ENCODE results near the gene MIOS.

Gene MIOS

GRCh38 chr7:7607010-7607409 lies 40.3 kb downstream of the MIOS start:
- TF ChIP-seq POLR2A (IDR thresholded peaks at IDR 0.05; ENCODE audit: low read depth, low read length) (no peak), POU2F2 (IDR thresholded peaks at IDR 0.05; ENCODE audit: low read depth, low read length) (no peak), PAX5 (IDR thresholded peaks at IDR 0.05; ENCODE audit: insufficient read depth, low read length, severe bottlenecking) (no peak), POLR2AphosphoS5 (IDR thresholded peaks at IDR 0.05; ENCODE audit: low read depth, low read length) (no peak), SPI1 (IDR thresholded peaks at IDR 0.05; ENCODE audit: low read depth, low read length) (no peak), TAF1 (IDR thresholded peaks at IDR 0.05; ENCODE audit: low read depth, low read length) (no peak)
- no peak for FAIRE-seq
- no peak for DNase-seq (ENCODE audit: insufficient read length, low spot score)

- TF ChIP-seq POLR2A (IDR thresholded peaks at IDR 0.05; ENCODE audit: low read depth, low read length) = no peak
- no peak for TF ChIP-seq POLR2AphosphoS5 (IDR thresholded peaks at IDR 0.05; ENCODE audit: low read depth, low read length)
- FAIRE-seq = no peak
- DNase-seq (ENCODE audit: insufficient read length, low spot score) = no peak
These were observed 42.6 kb downstream of the MIOS start for GRCh38 chr7:7609330-7609729.

- DNase-seq (ENCODE audit: insufficient read length, low spot score) = no peak
- TF ChIP-seq PAX5 (IDR thresholded peaks at IDR 0.05; ENCODE audit: insufficient read depth, low read length, severe bottlenecking) (no peak), SPI1 (IDR thresholded peaks at IDR 0.05; ENCODE audit: low read depth, low read length) (no peak), POLR2AphosphoS5 (IDR thresholded peaks at IDR 0.05; ENCODE audit: low read depth, low read length) (no peak), POU2F2 (IDR thresholded peaks at IDR 0.05; ENCODE audit: low read depth, low read length) (no peak), TAF1 (IDR thresholded peaks at IDR 0.05; ENCODE audit: low read depth, low read length) (no peak), POLR2A (IDR thresholded peaks at IDR 0.05; ENCODE audit: low read depth, low read length) (no peak)
- no peak for FAIRE-seq
These were observed 45.8 kb downstream of the MIOS start for GRCh38 chr7:7612519-7612918.

GRCh38 chr7:7613210-7613609 lies 46.5 kb downstream of the MIOS start:
- no peak for FAIRE-seq

GRCh38 chr7:7614018-7614741 lies 47.5 kb downstream of the MIOS start:
- DNase-seq (ENCODE audit: insufficient read length, low spot score) (no peak), FAIRE-seq (no peak)
- no peak for TF ChIP-seq TAF1 (IDR thresholded peaks at IDR 0.05; ENCODE audit: low read depth, low read length)
- TF ChIP-seq POLR2AphosphoS5 (IDR thresholded peaks at IDR 0.05; ENCODE audit: low read depth, low read length) = no peak
- TF ChIP-seq SPI1 (IDR thresholded peaks at IDR 0.05; ENCODE audit: low read depth, low read length) = no peak
- no peak for TF ChIP-seq POLR2A (IDR thresholded peaks at IDR 0.05; ENCODE audit: low read depth, low read length)
- TF ChIP-seq POU2F2 (IDR thresholded peaks at IDR 0.05; ENCODE audit: low read depth, low read length) = no peak
- no peak for TF ChIP-seq PAX5 (IDR thresholded peaks at IDR 0.05; ENCODE audit: insufficient read depth, low read length, severe bottlenecking)

More at GRCh38 chr7:7613210-7613609, 46.5 kb downstream of the MIOS start:
- TF ChIP-seq POLR2AphosphoS5 (IDR thresholded peaks at IDR 0.05; ENCODE audit: low read depth, low read length) (no peak), TAF1 (IDR thresholded peaks at IDR 0.05; ENCODE audit: low read depth, low read length) (no peak), POU2F2 (IDR thresholded peaks at IDR 0.05; ENCODE audit: low read depth, low read length) (no peak), PAX5 (IDR thresholded peaks at IDR 0.05; ENCODE audit: insufficient read depth, low read length, severe bottlenecking) (no peak), SPI1 (IDR thresholded peaks at IDR 0.05; ENCODE audit: low read depth, low read length) (no peak), POLR2A (IDR thresholded peaks at IDR 0.05; ENCODE audit: low read depth, low read length) (no peak)
- DNase-seq (ENCODE audit: insufficient read length, low spot score) = no peak

GRCh38 chr7:7617550-7617949 lies 50.9 kb downstream of the MIOS start:
- no peak for FAIRE-seq

GRCh38 chr7:7618410-7618809 lies 51.7 kb downstream of the MIOS start:
- DNase-seq (ENCODE audit: insufficient read length, low spot score) (no peak), FAIRE-seq (no peak)
- TF ChIP-seq POLR2AphosphoS5 (IDR thresholded peaks at IDR 0.05; ENCODE audit: low read depth, low read length) = no peak
- TF ChIP-seq TAF1 (IDR thresholded peaks at IDR 0.05; ENCODE audit: low read depth, low read length) = no peak
- TF ChIP-seq SPI1 (IDR thresholded peaks at IDR 0.05; ENCODE audit: low read depth, low read length) = no peak
- no peak for TF ChIP-seq POU2F2 (IDR thresholded peaks at IDR 0.05; ENCODE audit: low read depth, low read length)
- TF ChIP-seq PAX5 (IDR thresholded peaks at IDR 0.05; ENCODE audit: insufficient read depth, low read length, severe bottlenecking) = no peak
- no peak for TF ChIP-seq POLR2A (IDR thresholded peaks at IDR 0.05; ENCODE audit: low read depth, low read length)

More at GRCh38 chr7:7617550-7617949, 50.9 kb downstream of the MIOS start:
- DNase-seq (ENCODE audit: insufficient read length, low spot score) = no peak
- no peak for TF ChIP-seq POU2F2 (IDR thresholded peaks at IDR 0.05; ENCODE audit: low read depth, low read length)
- TF ChIP-seq SPI1 (IDR thresholded peaks at IDR 0.05; ENCODE audit: low read depth, low read length) = no peak
- TF ChIP-seq TAF1 (IDR thresholded peaks at IDR 0.05; ENCODE audit: low read depth, low read length) = no peak
- no peak for TF ChIP-seq PAX5 (IDR thresholded peaks at IDR 0.05; ENCODE audit: insufficient read depth, low read length, severe bottlenecking)
- TF ChIP-seq POLR2AphosphoS5 (IDR thresholded peaks at IDR 0.05; ENCODE audit: low read depth, low read length) = no peak
- no peak for TF ChIP-seq POLR2A (IDR thresholded peaks at IDR 0.05; ENCODE audit: low read depth, low read length)

GRCh38 chr7:7620236-7620635 lies 53.6 kb downstream of the MIOS start:
- DNase-seq (ENCODE audit: insufficient read length, low spot score) (no peak), FAIRE-seq (no peak)
- TF ChIP-seq TAF1 (IDR thresholded peaks at IDR 0.05; ENCODE audit: low read depth, low read length) (no peak), PAX5 (IDR thresholded peaks at IDR 0.05; ENCODE audit: insufficient read depth, low read length, severe bottlenecking) (no peak), POLR2AphosphoS5 (IDR thresholded peaks at IDR 0.05; ENCODE audit: low read depth, low read length) (no peak), POLR2A (IDR thresholded peaks at IDR 0.05; ENCODE audit: low read depth, low read length) (no peak), POU2F2 (IDR thresholded peaks at IDR 0.05; ENCODE audit: low read depth, low read length) (no peak), SPI1 (IDR thresholded peaks at IDR 0.05; ENCODE audit: low read depth, low read length) (no peak)

- no peak for FAIRE-seq
- TF ChIP-seq TAF1 (IDR thresholded peaks at IDR 0.05; ENCODE audit: low read depth, low read length) (no peak), POU2F2 (IDR thresholded peaks at IDR 0.05; ENCODE audit: low read depth, low read length) (no peak), POLR2A (IDR thresholded peaks at IDR 0.05; ENCODE audit: low read depth, low read length) (no peak), POLR2AphosphoS5 (IDR thresholded peaks at IDR 0.05; ENCODE audit: low read depth, low read length) (no peak), PAX5 (IDR thresholded peaks at IDR 0.05; ENCODE audit: insufficient read depth, low read length, severe bottlenecking) (no peak), SPI1 (IDR thresholded peaks at IDR 0.05; ENCODE audit: low read depth, low read length) (no peak)
- DNase-seq (ENCODE audit: insufficient read length, low spot score) = no peak
These were observed 54.0 kb downstream of the MIOS start for GRCh38 chr7:7620644-7621210.
